ENCODE measurements around the gene RNF41.

RNF41 gene

GRCh38 chr12:56208006-56208405, 13.7 kb downstream of the RNF41 start:
- DNase-seq (ENCODE audit: low read depth) = no peak

GRCh38 chr12:56206452-56207166, 15.1 kb downstream of the RNF41 start:
- DNase-seq (ENCODE audit: low read depth) = peak; percentile 33

- no peak for DNase-seq (ENCODE audit: low read depth)
These were observed 16.3 kb downstream of the RNF41 start for GRCh38 chr12:56205445-56205844.

GRCh38 chr12:56204275-56204674, 17.4 kb downstream of the RNF41 start:
- no peak for DNase-seq (ENCODE audit: low read depth)

- DNase-seq (ENCODE audit: low read depth) = no peak
These were observed 18.9 kb downstream of the RNF41 start for GRCh38 chr12:56202838-56203237.

- no peak for DNase-seq (ENCODE audit: low read depth)
These were observed 19.4 kb downstream of the RNF41 start for GRCh38 chr12:56202366-56202765.

- DNase-seq (ENCODE audit: low read depth) = no peak
These were observed 22.9 kb downstream of the RNF41 start for GRCh38 chr12:56198836-56199235.

GRCh38 chr12:56197921-56198635, 23.6 kb downstream of the RNF41 start:
- no peak for DNase-seq (ENCODE audit: low read depth)

- peak; percentile 50 for DNase-seq (ENCODE audit: low read depth)
These were observed 24.7 kb downstream of the RNF41 start for GRCh38 chr12:56196818-56197550.

- DNase-seq (ENCODE audit: low read depth) = peak; percentile 81
These were observed 28.6 kb downstream of the RNF41 start for GRCh38 chr12:56193025-56193578.

GRCh38 chr12:56192582-56192981, 29.1 kb downstream of the RNF41 start:
- no peak for DNase-seq (ENCODE audit: low read depth)

GRCh38 chr12:56190695-56191155, 31.0 kb downstream of the RNF41 start:
- DNase-seq (ENCODE audit: low read depth) = no peak

GRCh38 chr12:56189918-56190694, 31.6 kb downstream of the RNF41 start:
- peak; percentile 81 for DNase-seq (ENCODE audit: low read depth)

- DNase-seq (ENCODE audit: low read depth) = peak; percentile 79
These were observed 32.4 kb downstream of the RNF41 start, which contains the start of gene SMARCC2 for GRCh38 chr12:56189099-56189917. Gene SMARCC2, minus strand, starts transcription at chr12:56189483. Its CDS starts 22 bp downstream, at chr12:56189461.

- DNase-seq (ENCODE audit: low read depth) = no peak
These were observed 33.0 kb downstream of the RNF41 start for GRCh38 chr12:56188778-56189098.

- DNase-seq (ENCODE audit: low read depth) = no peak
These were observed 33.5 kb downstream of the RNF41 start for GRCh38 chr12:56188131-56188777.

GRCh38 chr12:56186957-56187356, 34.8 kb downstream of the RNF41 start:
- no peak for DNase-seq (ENCODE audit: low read depth)

- DNase-seq (ENCODE audit: low read depth) = no peak
These were observed 43.4 kb downstream of the RNF41 start for GRCh38 chr12:56178347-56178746.

- no peak for DNase-seq (ENCODE audit: low read depth)
These were observed 48.9 kb downstream of the RNF41 start for GRCh38 chr12:56172839-56173238.

GRCh38 chr12:56169229-56169759, 52.4 kb downstream of the RNF41 start:
- no peak for DNase-seq (ENCODE audit: low read depth)

All from fibroblast of the conjunctiva (primary cell).